NCI-H526 treated with DMSO at 0.1 percent for 48 hours (cell line): Measurements from ENCODE around the gene CACNA1G.

Source experiments
- DNase-seq: peaks from one replicate; lab custom pipeline; 2025; lab: John Stamatoyannopoulos, UW

Gene CACNA1G

GRCh38 chr17:50632637-50633036 is 72.1 kb downstream of the CACNA1G start:
- no peak for DNase-seq

GRCh38 chr17:50633683-50634082 is 73.2 kb downstream of the CACNA1G start:
- DNase-seq, result no peak

- DNase-seq, result no peak
These were observed 73.9 kb downstream of the CACNA1G start, which contains the start of gene ABCC3 for GRCh38 chr17:50634224-50634914. Gene ABCC3, plus strand, starts transcription at chr17:50634881. Its CDS starts 56 bp downstream, at chr17:50634937.

- no peak for DNase-seq
These were observed 74.6 kb downstream of the CACNA1G start for GRCh38 chr17:50634915-50635731.

- no peak for DNase-seq
These were observed 75.1 kb downstream of the CACNA1G start for GRCh38 chr17:50635732-50635981.

GRCh38 chr17:50635982-50636803 is 75.7 kb downstream of the CACNA1G start:
- DNase-seq, result no peak

- no peak for DNase-seq
These were observed 76.3 kb downstream of the CACNA1G start for GRCh38 chr17:50636804-50637195.

GRCh38 chr17:50637829-50638605 is 77.5 kb downstream of the CACNA1G start:
- no peak for DNase-seq

GRCh38 chr17:50638606-50638965 is 78.1 kb downstream of the CACNA1G start:
- DNase-seq, result no peak

GRCh38 chr17:50638966-50639713 is 78.6 kb downstream of the CACNA1G start:
- no peak for DNase-seq

- no peak for DNase-seq
These were observed 80.3 kb downstream of the CACNA1G start for GRCh38 chr17:50640686-50641351.

GRCh38 chr17:50641357-50641756 is 80.8 kb downstream of the CACNA1G start:
- no peak for DNase-seq

GRCh38 chr17:50642071-50642721 is 81.7 kb downstream of the CACNA1G start:
- no peak for DNase-seq

GRCh38 chr17:50642722-50643656 is 82.5 kb downstream of the CACNA1G start:
- DNase-seq, result no peak

GRCh38 chr17:50645748-50646682 is 85.5 kb downstream of the CACNA1G start:
- DNase-seq, result no peak

GRCh38 chr17:50647187-50647586 is 86.7 kb downstream of the CACNA1G start:
- no peak for DNase-seq

GRCh38 chr17:50649042-50649908 is 88.8 kb downstream of the CACNA1G start:
- no peak for DNase-seq
